Neuronal stem cell (in vitro differentiated cells): ENCODE data around the gene ZPLD1.

Experiments used
- DNase-seq: peaks from one replicate; pipeline ENCODE4 v3.0.0-alpha.2; 2013; ENCODE audit warnings: low spot score
- H2AFZ ChIP-seq: one replicate; pipeline ENCODE4 v1.6.1; 2013; ENCODE audit warnings: mild to moderate bottlenecking, low read length, inconsistent platforms
- H2AK5ac ChIP-seq: 2 replicates; pipeline ENCODE4 v1.6.1; 2013; ENCODE audit warnings: low read depth, mild to moderate bottlenecking, inconsistent platforms, low read length, moderate library complexity, mixed read lengths
- H2BK120ac ChIP-seq: 2 replicates; pipeline ENCODE4 v1.6.1; 2013; ENCODE audit warnings: low read depth, mild to moderate bottlenecking, inconsistent platforms, low read length, moderate library complexity, mixed read lengths
- H2BK12ac ChIP-seq: one replicate; pipeline ENCODE4 v1.6.1; 2013; ENCODE audit warnings: low read length, inconsistent platforms
- H2BK15ac ChIP-seq: 2 replicates; pipeline ENCODE4 v1.6.1; 2013; ENCODE audit warnings: mild to moderate bottlenecking, low read length, inconsistent platforms, mixed read lengths
- H2BK5ac ChIP-seq: one replicate; pipeline ENCODE4 v1.6.1; 2013; ENCODE audit warnings: inconsistent platforms, mild to moderate bottlenecking, low read length, moderate library complexity
- H3K14ac ChIP-seq: one replicate; pipeline ENCODE4 v1.6.1; 2013; ENCODE audit warnings: low read length, inconsistent platforms
- H3K18ac ChIP-seq: 2 replicates; pipeline ENCODE4 v1.6.1; 2013; ENCODE audit warnings: low read length, inconsistent platforms
- H3K23ac ChIP-seq: 2 replicates; pipeline ENCODE4 v1.6.1; 2013; ENCODE audit warnings: low read depth, mild to moderate bottlenecking, mixed read lengths, low read length, inconsistent platforms; ENCODE audit not compliant: poor library complexity
- H3K27ac ChIP-seq: replicated peaks from 3 replicates; pipeline ENCODE4 v1.5.1; 2013; ENCODE audit warnings: low read length, inconsistent platforms
- H3K27me3 ChIP-seq, 3 experiments: 2 replicates each; pipeline ENCODE4 v1.6.1; 2013; ENCODE audit warnings: low read length in 3 of 3, mild to moderate bottlenecking in 2 of 3, inconsistent platforms in 1 of 3, low read depth in 1 of 3, mixed read lengths in 1 of 3, moderate library complexity in 1 of 3; ENCODE audit not compliant: control insufficient read depth in 3 of 3, insufficient read depth in 3 of 3
- H3K36me3 ChIP-seq, 2 donors: replicated peaks in 1 of 2; 2 replicates each; pipeline ENCODE4 v1.6.1; 2013; ENCODE audit warnings: low read length in 2 of 2; ENCODE audit not compliant: control insufficient read depth in 2 of 2, insufficient read depth in 2 of 2
- H3K4ac ChIP-seq: 2 replicates; pipeline ENCODE4 v1.6.1; 2013; ENCODE audit warnings: inconsistent platforms, mild to moderate bottlenecking, low read length, moderate library complexity
- H3K4me1 ChIP-seq, 2 donors: 1 replicate in 1 of 2; 2 replicates in 1 of 2; pipeline ENCODE4 v1.6.1; 2013; ENCODE audit warnings: low read length in 2 of 2, low read depth in 1 of 2; ENCODE audit not compliant: control insufficient read depth in 2 of 2, insufficient read depth in 1 of 2
- H3K4me2 ChIP-seq: one replicate; pipeline ENCODE4 v1.6.1; 2013; ENCODE audit warnings: mild to moderate bottlenecking, low read length, inconsistent platforms; ENCODE audit not compliant: insufficient read depth, poor library complexity, severe bottlenecking
- H3K4me3 ChIP-seq, 2 donors: 2 replicates each; pipeline ENCODE4 v1.5.1; 2013; ENCODE audit warnings: low read length in 2 of 2, mild to moderate bottlenecking in 2 of 2, inconsistent platforms in 1 of 2, moderate library complexity in 1 of 2
- H3K79me1 ChIP-seq: one replicate; pipeline ENCODE4 v1.6.1; 2013; ENCODE audit warnings: low read depth, mild to moderate bottlenecking, inconsistent platforms, low read length, moderate library complexity
- H3K9ac ChIP-seq: one replicate; pipeline ENCODE4 v1.6.1; 2013; ENCODE audit warnings: mild to moderate bottlenecking, low read depth, low read length, inconsistent platforms; ENCODE audit not compliant: poor library complexity
- H3K9me3 ChIP-seq, 2 donors: replicated peaks in 1 of 2; 2 replicates each; pipeline versions ENCODE3 to v1.6.1; 2013; ENCODE audit warnings: low read length in 2 of 2, mild to moderate bottlenecking in 2 of 2, inconsistent platforms in 1 of 2, low read depth in 1 of 2, mixed read lengths in 1 of 2, moderate library complexity in 1 of 2; ENCODE audit not compliant: control insufficient read depth in 2 of 2, insufficient read depth in 1 of 2
- H4K8ac ChIP-seq: one replicate; pipeline ENCODE4 v1.6.1; 2013; ENCODE audit warnings: low read depth, mild to moderate bottlenecking, inconsistent platforms, low read length, moderate library complexity
- H4K91ac ChIP-seq: one replicate; pipeline ENCODE4 v1.6.1; 2013; ENCODE audit warnings: low read length, low read depth, mild to moderate bottlenecking, inconsistent platforms; ENCODE audit not compliant: poor library complexity
- WGBS, 2 donors: extraction: QIAGEN DNeasy Blood & Tissue Kit; methylation state at CpG; one replicate each; pipeline ENCODE4 v1.1.7; 2013; ENCODE audit warnings: missing lambda C conversion rate in 2 of 2, mixed read lengths in 1 of 2; ENCODE audit not compliant: insufficient read length in 2 of 2, insufficient replicate concordance in 1 of 2; ENCODE audit errors: extremely low coverage in 2 of 2; 5-methylcytosine and 5-hydroxymethylcytosine counted together

The ZPLD1 gene

DNA sequence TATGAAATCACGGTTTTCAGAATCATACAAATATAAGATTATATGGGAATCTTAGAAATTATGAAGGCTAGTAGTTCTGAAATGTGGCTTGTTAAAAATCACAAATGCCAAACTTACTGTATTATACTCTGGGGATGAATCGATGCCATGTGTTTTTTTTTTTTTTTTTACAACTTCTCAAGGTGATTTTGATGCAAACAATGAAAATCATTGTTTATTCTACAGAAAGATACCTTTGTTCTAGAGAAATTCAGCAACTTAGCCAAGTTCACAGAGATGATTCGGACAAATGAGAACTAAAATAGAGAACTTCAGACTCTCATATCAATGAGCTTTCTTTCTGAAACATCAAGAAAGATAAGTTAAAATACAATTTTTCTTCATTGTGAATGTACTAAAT is 92.0 kb downstream of the ZPLD1 start:
- no peak for DNase-seq
- no peak overlapping the region for H3K4me2 ChIP-seq
- H2AK5ac ChIP-seq = no peak overlapping the region
- no peaks in the 10 kb centered on the region for H3K27me3 ChIP-seq
- H3K9ac ChIP-seq = no peak overlapping the region
- H3K79me1 ChIP-seq = no peaks in the 10 kb centered on the region
- no peak overlapping the region for H3K23ac ChIP-seq
- WGBS, 2 donors = no CpG with 5 or more reads among the region's 3 CpGs
- H2AFZ ChIP-seq = no peak overlapping the region
- H2BK5ac ChIP-seq = no peak overlapping the region
- H3K9me3 ChIP-seq = peaks cover 0 to 1% of the 10 kb centered on the region in 2 donors
- H3K18ac ChIP-seq = no peak overlapping the region
- H4K91ac ChIP-seq = no peak overlapping the region
- no peak overlapping the region for H3K27ac ChIP-seq
- H3K4ac ChIP-seq = no peak overlapping the region
- H3K14ac ChIP-seq = no peak overlapping the region
- no peak overlapping the region for H4K8ac ChIP-seq
- no peak overlapping the region for H2BK15ac ChIP-seq
- no peaks in the 10 kb centered on the region for H3K4me1 ChIP-seq
- no peak overlapping the region for H3K4me3 ChIP-seq
- H2BK12ac ChIP-seq = no peak overlapping the region
- no peak overlapping the region for H2BK120ac ChIP-seq
- no peaks in the 10 kb centered on the region for H3K36me3 ChIP-seq

DNA sequence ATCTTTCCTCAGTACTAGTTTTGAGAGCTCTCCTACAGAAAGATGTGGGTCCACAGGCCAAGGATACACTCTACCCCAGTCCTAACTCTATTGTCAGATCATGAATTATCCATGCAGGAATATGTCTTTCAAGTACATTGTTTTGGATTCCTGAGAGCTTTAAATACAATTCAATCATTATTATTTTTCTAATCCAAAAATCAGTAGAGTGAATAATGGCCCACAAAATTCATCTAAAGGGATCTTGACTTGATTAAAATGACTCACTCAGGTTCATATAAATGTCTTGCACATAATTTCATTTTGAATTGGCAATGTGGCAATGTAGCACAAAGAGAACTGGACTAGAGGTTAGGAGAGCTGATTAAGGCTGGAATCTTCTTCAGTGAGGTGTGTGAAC is 93.9 kb downstream of the ZPLD1 start:
- no peak overlapping the region for H3K4ac ChIP-seq

More for the DNA sequence above, 93.9 kb downstream of the ZPLD1 start:
- Histone ChIP-seq H2AFZ (no peak overlapping the region), H3K14ac (no peak overlapping the region), H3K4me2 (no peak overlapping the region), H2BK5ac (no peak overlapping the region), H4K91ac (no peak overlapping the region), H4K8ac (no peak overlapping the region), H3K9me3 (no peaks in the 10 kb centered on the region), H3K4me3 (no peak overlapping the region), H2BK15ac (no peak overlapping the region), H3K79me1 (no peaks in the 10 kb centered on the region), H3K18ac (no peak overlapping the region), H3K4me1 (no peaks in the 10 kb centered on the region), H2BK12ac (no peak overlapping the region), H3K27ac (no peak overlapping the region), H2BK120ac (no peak overlapping the region), H3K36me3 (no peaks in the 10 kb centered on the region), H3K9ac (no peak overlapping the region), H3K27me3 (no peaks in the 10 kb centered on the region), H2AK5ac (no peak overlapping the region), H3K23ac (no peak overlapping the region)
- DNase-seq = no peak
